Stimulated activated CD8-positive, alpha-beta memory T cell treated with anti-CD3 and anti-CD28 coated beads, Interleukin-7, amount 100 ng/mL, for 1 hour (primary cell): ENCODE results near the gene CDYL.

Experiments
- DNase-seq, 2 donors: peaks; one replicate each; pipeline ENCODE4 v3.0.0-alpha.2; 2020; ENCODE audit warnings: low read depth in 2 of 2

The CDYL gene

DNA sequence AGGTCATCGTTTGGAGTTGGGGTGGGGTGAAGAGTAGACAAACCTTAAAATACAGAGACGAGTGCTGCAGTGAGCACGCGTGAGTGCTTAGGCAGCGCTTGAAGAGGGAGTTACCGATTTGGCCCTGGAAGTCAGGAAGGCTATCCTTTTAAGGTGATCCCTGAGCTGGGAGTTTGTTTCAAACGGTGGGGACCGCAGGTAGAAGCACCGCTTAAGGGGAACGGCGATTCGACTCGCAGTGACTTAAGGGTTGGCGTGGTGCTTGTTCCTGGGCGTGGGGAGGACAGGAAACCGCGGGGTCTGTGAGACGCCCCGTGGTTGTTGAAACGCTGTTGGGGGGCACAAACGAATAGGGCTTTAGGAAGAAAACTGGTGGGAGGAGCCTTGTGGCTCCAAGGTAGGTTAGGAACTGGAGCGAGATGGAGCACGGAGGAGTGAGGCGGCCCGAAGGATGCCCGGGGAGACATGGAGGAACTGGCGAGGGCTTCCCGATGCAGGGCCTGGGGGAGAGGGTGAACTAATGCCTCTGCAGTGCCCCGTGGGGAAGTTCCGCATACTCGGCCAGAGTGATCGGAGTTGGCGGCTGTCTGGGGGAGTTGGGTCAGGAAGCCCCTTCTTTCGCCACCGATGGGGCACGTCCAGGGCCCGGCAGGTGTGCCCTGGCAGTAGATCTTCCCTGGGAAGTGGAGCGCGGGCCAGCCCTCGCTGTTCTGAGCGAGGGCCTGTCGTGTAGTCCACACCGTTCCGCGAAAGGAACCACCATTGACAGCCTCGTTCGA, 1.3 kb upstream of the CDYL start:
- peak; percentile 2 to 9 for DNase-seq

GRCh38 chr6:4775494-4776130, 592 bp upstream of the CDYL start:
- DNase-seq = peak; percentile 39 to 50

DNA sequence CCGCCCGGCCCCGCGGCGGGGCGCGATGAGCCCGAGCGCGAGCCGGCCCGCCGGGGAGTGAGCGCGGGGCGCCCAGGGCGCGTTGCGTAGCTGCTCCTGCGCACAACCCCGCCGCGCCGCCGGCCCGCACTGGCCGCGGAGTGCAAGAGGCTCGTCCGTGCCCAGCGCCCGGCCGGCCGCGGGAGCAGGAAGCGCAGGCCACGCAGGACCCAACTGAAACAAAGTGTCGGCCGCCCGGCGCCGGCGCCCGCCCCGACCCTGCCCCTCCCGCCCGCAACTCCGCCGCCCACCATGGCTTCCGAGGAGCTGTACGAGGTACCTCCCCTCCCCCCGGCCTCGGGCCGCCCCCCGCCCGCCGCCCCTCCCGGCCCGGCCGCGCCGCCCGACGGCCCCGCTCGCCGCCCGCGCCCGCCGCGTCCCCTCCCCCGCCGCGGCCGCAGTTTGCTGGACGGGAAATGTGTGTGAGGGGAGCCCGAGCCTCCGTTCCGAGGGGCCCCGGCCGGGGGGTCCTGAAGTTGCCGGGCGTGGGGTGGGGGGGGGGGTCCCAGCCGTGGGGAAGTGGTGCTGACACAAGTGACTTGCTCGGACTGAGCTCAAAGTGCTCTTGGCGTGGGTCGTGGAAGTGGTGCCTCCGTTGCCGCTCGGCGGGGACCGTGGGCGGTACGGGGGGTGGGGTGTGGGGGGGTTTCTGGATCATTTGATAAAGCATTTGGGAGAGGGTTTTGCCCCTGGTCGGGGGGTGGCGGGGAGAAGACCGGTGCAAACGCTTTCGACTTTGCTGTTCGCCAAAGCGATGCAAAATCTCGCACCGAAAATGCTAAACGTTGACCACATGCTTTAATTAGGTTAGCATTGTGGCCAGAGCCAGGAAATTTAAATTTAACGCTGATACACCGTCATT, 539 bp downstream of the CDYL start:
- peak; percentile 4 to 9 for DNase-seq

- DNase-seq = no peak
These were observed 1.3 kb downstream of the CDYL start for GRCh38 chr6:4777394-4777935.

DNA sequence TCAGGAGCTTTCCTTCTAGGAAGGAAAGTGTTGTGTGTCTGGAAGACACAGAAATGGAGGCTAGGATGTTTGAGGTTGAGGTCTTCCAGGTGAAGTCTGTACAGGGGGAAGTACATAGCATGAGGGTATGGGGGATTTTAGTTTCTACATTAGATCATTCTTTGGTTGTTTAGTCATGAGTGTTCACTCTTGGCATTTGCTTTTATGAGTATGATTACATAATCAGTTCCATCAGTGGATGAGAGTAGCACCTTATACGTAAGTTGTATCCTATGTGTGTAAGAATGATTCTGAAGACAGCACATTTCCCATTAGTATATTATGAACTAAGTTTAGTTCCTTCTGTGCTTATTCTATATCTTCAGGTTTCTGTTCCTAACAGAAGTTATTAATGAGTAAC, 1.9 kb downstream of the CDYL start:
- DNase-seq = no peak

DNA sequence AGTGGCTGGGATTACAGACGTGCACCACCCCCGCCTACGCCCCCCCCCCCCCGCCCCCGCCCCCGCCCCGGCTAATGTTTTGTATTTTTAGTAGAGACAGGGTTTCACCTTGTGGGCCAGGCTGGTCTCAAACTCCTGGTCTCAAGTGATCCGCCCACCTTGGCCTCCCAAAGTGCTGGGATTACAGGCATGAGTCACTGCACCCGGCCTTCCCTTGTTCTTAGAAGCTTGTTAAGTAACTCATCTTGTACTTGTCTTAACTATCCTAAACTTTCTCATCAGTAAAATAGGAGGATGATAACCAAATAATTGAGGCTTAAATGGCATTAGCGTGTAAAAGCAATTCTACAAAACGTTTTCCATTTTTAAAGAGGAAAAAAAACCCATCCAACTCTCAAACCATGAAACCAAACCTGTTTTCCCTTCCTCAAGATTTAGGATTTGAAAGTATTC, 4.2 kb downstream of the CDYL start:
- DNase-seq = no peak

DNA sequence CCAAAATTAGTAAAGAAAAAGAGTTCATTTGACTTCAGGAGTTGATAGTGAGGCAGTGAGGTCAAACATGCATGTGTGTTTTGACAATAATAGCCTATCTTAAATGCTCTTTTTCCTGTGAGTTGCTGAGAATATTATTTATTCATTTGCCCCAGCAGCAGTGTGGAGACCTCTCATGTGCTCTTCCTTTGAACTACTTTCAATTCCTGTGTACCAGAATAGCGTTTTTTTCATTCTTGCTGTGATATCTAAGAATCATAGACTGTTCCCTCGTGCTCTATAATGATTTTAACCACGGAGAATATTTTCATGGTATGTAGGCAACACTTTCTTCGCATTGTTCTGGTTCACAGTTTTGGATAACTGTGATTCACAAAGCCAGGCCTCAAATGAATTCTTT, 5.2 kb downstream of the CDYL start:
- DNase-seq = no peak

DNA sequence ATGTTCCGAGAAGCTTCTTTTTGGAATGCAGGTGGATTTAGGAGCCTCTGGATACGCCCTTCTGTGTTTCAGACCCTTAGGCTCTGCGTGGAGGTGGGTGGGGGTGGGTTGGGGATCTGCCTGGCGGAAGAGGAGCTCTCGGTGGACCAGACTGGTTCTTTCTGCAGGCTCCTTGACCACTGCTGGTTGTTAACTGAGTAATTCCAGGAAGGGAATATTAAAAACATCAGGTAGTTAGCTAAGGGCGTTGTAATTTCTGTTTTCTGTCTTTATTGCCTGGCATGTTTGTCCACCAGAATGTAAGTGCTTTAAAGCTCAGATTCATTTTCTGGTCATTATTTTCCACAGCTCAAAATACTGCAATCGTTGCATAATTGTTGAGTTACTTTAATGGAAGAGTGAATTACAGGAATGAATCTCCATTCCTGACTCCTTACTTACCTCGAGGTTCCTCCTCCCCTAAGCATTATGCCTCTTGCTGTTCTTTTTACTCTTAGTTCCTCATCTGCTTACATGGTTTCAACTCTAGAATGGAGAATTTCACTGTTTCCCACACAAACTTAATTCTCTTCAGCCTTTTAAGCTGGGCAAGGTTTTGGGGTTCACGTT, 5.9 kb downstream of the CDYL start:
- no peak for DNase-seq

DNA sequence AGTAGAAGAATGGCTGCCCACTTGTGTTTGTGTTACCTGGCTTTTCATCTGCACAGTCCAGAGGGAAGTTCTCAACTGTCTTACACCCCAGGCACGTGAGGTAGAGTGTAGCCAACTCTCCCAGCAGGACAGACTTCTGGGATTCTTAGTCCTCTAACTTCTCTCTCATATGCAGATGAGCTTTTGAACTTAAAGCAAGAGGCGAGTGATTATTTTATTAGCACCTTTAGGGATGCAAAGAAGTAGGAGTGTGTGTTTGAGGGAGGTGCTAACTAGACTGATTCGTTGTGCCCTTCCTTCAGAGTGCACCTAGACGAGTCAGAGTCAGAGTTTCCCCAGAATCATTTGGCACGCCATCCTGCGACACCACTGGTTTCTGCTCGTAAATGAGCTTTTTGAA, 10.8 kb downstream of the CDYL start:
- no peak for DNase-seq

DNA sequence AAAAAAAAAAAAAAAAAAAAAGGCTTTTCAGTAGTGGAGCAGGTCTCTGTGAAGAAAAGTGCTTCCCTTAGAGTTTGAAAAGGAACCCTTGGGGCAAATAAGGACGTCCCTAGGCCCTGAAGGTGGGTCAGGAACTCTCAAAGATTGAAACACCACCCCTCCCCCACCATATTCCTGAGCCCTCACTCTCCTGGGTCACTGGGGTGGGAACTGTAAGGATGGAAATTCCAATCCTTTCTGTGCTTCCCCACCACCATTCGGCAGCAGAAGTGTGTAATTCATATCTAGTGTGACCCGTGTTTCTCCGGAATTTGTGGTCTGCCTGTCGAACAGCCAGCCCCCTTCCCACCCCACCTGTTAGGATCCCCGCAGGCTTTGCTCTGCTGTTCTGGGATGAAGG, 12.3 kb downstream of the CDYL start:
- DNase-seq = no peak

- DNase-seq = no peak
These were observed 12.9 kb downstream of the CDYL start for GRCh38 chr6:4788953-4789584.

DNA sequence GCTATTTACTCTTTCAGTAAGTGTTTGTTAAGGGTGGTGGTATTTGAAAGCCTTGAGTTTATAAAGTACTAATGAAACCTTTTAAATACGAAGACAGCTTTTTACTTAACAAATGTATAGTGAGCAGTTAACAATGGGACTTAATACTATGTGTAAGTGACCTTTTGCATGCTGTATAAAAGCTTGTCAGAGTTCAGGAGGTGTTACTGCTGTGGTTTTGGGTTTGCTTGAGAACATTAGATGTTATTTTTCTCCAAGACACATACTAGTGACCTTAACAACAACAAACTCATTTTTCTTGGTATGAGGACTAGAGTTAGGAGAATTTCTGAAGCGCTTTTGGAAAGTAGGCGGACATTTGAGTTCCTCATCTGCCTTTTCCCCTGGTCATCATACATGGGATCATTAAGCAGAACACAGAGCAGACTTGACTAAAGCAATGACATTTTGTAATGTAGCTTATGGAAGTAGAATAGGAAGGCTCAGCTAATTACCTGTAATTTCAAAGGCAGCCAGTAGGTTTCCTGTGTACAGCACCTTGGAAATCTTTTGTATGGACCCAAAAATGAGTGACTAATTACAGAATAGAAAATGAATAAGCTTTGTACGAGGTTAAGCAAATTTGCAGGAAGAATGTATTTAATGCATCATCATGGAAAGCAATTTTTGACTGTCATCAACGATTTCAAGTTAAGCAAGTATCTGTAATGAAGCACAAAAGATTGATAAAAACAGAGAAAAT, 14.1 kb downstream of the CDYL start:
- DNase-seq = no peak

DNA sequence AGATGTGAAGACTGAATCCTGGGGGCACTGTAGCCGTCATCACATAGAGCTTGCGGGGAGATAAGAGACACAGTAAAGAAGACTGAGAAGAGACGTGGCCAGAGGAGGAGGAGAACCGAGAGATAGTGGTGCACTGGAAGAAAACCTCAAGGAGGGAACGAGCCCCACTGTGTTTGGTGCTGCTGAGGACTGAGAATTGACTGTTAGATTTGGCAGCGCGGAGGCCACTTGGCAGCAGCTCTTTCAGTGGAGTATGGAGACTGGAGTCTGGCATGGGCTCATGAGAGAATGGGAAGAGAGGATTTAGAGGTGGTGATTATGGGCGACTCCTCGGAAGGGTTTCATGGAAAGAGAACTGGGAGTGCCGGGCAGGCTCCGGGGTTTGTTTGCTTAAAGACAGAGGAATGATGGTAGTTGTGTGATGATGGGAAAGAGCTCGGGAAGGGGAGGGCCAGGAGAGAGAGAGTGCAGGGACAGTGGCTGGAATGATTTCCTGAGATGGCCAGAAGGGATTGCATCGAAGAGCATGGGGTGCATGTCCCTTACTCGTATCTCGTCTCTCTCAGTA, 18.0 kb downstream of the CDYL start:
- no peak for DNase-seq

DNA sequence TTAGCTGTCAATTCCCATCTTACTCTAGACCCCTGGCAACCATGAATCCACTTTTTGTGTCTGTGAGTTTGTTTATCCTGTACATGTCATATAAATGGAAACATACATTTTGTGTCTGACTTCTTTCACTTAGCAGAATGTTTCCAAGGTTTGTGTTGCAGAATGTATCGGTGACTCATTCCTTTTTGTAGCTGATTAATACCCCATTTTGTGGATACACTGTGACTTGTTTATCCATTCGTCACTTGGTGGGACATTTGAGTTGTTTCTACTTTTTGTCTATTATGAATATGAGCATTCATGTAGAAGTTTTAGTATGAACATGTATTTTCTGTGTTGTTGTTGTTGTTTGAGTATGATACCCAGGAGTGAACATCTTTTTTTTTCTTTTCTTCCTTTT, 21.4 kb downstream of the CDYL start:
- DNase-seq = no peak

DNA sequence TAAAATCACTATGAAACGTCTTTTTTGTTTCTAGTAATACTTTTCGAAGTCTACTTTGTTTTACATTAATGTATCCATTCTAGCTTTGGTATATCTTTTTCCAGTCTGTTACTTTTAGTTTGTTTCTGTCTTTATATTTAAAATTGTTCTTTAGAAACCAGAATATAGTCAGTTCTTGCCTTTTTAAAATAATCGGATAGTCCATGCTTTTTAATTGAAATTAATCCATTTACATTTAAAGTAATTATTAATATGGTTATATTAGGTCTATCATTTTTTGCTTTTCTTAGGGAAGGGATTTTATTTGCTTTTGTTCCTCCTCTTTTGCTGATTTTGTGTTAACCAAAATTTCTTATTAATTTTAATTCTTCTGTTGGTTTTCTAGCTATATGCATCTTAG, 23.7 kb downstream of the CDYL start:
- DNase-seq = no peak

DNA sequence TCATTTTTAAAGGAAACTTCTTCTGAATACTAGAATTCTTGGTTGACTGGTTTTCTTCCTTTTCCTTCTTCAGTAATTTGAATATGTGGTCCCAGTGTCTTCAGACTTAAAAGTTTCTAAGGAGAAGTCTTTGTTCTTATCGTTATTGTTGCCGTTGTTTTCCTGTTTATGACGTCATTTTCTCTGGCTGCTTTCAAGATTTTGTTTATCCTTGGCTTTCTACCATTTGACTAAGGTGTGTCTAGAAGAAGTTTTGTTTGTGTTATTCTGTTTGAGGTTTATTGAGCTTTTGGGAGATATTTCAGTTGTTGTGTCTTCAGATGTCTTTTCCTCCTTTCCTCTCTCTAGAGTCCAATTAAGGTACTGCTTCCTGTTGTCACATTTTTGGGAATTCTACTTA, 24.5 kb downstream of the CDYL start:
- DNase-seq = no peak

DNA sequence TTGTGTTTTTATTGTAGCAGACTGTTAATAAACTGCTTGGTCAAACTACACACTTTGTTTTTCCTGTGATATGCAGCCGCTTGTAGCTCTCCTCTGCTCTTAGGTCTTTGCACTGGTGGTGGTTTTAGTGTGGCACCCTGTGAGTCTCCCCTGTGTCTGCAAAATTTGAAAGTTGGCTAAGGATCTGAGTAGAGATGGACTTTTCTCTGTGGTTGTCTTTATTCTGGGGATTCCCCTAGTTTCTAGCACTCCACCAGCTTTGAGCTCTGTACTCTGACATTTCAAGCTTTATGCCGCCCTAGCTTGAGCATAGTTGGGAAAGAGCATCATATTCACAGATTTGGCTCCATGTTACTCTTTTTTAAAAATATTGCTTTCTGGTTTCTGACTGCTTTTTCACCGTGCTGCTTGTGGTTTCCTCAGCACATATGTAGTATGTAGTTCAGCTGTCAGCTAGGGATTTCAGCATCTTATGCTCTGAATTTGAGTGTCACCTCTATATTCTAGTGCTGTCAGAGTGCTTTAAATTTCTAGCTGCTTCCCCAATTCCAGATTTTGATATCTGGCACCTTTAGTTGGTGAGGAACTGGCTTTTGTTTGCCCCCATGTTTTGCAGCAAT, 25.4 kb downstream of the CDYL start:
- no peak for DNase-seq

- no peak for DNase-seq
These were observed 26.2 kb downstream of the CDYL start for GRCh38 chr6:4802312-4802935.

DNA sequence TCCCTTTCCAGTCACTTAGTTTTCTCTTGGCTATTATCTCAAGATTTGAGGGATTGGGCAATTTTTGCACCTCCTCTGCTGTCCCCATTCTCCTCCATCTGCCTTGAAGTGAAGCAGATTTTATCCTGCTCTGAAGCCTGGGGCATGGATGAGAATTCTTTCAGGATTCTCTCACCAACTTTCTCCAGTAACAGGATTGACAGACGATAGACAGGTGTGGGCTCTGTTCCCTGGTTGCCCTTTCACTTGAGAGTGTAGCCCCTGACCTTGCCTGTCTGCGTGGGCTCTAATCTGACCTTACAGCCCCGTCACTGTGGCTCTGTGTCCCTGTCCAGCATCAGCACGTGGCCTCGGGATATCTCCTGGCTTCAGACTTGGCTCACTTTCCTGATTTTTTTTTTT, 27.1 kb downstream of the CDYL start:
- DNase-seq = no peak
